ENCODE data around the gene ATP11C. TPM values are rescaled to one million over a fixed set of nuclear protein-coding genes. Genes with fewer than 3 reads are reported as not detected.

Gene ATP11C
- polyA plus RNA-seq, 2 of the 4 experiments (the other 2 are of a cell fraction): 16.4 to 34.3 TPM

DNA sequence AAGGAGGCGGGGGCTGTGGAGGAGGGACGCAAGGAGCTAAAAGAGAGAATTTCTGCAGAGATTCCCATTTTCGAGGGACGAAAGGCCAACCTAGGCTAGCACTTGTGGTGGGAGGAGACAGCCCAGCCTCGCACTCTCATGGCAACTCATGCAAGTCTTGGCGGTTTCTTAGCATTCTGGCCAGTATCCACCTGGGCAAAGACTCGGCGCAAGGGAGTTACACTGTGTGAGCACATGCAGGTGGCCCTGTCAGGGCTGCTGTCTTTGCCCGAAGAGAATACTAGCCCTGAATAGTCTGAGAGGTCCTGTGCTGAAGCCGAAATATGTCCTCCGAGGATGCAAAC, 240.4 kb downstream of the ATP11C start:
- Histone ChIP-seq H3K4me1 (no peaks in the 10 kb centered on the region), H3K4me3 (peak overlapping the region; percentile 42), H3K4me2 (peak overlapping the region; percentile 88), H3K27ac (no peak overlapping the region), H3K9me3 (no peaks in the 10 kb centered on the region)
- TF ChIP-seq RFX5 (IDR thresholded peaks at IDR 0.05) (no peak), FOSB (CRISPR knock-in tag; IDR thresholded peaks at IDR 0.05) (no peak), GATA3 (IDR thresholded peaks at IDR 0.05; ENCODE audit: borderline replicate concordance) (no peak), RAD21 (conservative IDR thresholded peaks at IDR 0.05 in 1 of 2, IDR thresholded peaks at IDR 0.05 in 1 of 2) (no peak), POLR2A (IDR thresholded peaks at IDR 0.05; ENCODE audit: low read length) (no peak), EHMT2 (IDR thresholded peaks at IDR 0.05; ENCODE audit: low read depth) (no peak), CEBPB (IDR thresholded peaks at IDR 0.05) (no peak), RCOR1 (IDR thresholded peaks at IDR 0.05; ENCODE audit: low read depth, low read length) (no peak), EP300 (IDR thresholded peaks at IDR 0.05) (no peak), PHF8 (IDR thresholded peaks at IDR 0.05; ENCODE audit: borderline replicate concordance, low read depth) (no peak), ZFP36 (IDR thresholded peaks at IDR 0.05; ENCODE audit: borderline replicate concordance, partially characterized antibody) (no peak)
- TF ChIP-seq, protein P1, sequence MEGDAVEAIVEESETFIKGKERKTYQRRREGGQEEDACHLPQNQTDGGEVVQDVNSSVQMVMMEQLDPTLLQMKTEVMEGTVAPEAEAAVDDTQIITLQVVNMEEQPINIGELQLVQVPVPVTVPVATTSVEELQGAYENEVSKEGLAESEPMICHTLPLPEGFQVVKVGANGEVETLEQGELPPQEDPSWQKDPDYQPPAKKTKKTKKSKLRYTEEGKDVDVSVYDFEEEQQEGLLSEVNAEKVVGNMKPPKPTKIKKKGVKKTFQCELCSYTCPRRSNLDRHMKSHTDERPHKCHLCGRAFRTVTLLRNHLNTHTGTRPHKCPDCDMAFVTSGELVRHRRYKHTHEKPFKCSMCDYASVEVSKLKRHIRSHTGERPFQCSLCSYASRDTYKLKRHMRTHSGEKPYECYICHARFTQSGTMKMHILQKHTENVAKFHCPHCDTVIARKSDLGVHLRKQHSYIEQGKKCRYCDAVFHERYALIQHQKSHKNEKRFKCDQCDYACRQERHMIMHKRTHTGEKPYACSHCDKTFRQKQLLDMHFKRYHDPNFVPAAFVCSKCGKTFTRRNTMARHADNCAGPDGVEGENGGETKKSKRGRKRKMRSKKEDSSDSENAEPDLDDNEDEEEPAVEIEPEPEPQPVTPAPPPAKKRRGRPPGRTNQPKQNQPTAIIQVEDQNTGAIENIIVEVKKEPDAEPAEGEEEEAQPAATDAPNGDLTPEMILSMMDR (IDR thresholded peaks at IDR 0.05): no peak
- TF ChIP-seq, protein P2, sequence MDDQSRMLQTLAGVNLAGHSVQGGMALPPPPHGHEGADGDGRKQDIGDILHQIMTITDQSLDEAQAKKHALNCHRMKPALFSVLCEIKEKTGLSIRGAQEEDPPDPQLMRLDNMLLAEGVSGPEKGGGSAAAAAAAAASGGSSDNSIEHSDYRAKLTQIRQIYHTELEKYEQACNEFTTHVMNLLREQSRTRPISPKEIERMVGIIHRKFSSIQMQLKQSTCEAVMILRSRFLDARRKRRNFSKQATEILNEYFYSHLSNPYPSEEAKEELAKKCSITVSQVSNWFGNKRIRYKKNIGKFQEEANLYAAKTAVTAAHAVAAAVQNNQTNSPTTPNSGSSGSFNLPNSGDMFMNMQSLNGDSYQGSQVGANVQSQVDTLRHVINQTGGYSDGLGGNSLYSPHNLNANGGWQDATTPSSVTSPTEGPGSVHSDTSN (IDR thresholded peaks at IDR 0.05): no peak
- TF ChIP-seq, protein P3, sequence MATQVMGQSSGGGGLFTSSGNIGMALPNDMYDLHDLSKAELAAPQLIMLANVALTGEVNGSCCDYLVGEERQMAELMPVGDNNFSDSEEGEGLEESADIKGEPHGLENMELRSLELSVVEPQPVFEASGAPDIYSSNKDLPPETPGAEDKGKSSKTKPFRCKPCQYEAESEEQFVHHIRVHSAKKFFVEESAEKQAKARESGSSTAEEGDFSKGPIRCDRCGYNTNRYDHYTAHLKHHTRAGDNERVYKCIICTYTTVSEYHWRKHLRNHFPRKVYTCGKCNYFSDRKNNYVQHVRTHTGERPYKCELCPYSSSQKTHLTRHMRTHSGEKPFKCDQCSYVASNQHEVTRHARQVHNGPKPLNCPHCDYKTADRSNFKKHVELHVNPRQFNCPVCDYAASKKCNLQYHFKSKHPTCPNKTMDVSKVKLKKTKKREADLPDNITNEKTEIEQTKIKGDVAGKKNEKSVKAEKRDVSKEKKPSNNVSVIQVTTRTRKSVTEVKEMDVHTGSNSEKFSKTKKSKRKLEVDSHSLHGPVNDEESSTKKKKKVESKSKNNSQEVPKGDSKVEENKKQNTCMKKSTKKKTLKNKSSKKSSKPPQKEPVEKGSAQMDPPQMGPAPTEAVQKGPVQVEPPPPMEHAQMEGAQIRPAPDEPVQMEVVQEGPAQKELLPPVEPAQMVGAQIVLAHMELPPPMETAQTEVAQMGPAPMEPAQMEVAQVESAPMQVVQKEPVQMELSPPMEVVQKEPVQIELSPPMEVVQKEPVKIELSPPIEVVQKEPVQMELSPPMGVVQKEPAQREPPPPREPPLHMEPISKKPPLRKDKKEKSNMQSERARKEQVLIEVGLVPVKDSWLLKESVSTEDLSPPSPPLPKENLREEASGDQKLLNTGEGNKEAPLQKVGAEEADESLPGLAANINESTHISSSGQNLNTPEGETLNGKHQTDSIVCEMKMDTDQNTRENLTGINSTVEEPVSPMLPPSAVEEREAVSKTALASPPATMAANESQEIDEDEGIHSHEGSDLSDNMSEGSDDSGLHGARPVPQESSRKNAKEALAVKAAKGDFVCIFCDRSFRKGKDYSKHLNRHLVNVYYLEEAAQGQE (IDR thresholded peaks at IDR 0.05): no peak
- TF ChIP-seq, protein P4, sequence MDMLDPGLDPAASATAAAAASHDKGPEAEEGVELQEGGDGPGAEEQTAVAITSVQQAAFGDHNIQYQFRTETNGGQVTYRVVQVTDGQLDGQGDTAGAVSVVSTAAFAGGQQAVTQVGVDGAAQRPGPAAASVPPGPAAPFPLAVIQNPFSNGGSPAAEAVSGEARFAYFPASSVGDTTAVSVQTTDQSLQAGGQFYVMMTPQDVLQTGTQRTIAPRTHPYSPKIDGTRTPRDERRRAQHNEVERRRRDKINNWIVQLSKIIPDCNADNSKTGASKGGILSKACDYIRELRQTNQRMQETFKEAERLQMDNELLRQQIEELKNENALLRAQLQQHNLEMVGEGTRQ (IDR thresholded peaks at IDR 0.05): no peak
- ChIA-PET POLR2A (no interaction called here), CTCF (no interaction called here)
- FAIRE-seq (no peak), DNase-seq (ENCODE audit: low read depth in 1 of 2, low spot score in 1 of 2) (no peak), ATAC-seq (peak; percentile 37 to 38; a peak in 3 of 6 replicates)
- WGBS (ENCODE audit: missing lambda C conversion rate): 61% methylated on average over 11 of the region's 11 CpGs

DNA sequence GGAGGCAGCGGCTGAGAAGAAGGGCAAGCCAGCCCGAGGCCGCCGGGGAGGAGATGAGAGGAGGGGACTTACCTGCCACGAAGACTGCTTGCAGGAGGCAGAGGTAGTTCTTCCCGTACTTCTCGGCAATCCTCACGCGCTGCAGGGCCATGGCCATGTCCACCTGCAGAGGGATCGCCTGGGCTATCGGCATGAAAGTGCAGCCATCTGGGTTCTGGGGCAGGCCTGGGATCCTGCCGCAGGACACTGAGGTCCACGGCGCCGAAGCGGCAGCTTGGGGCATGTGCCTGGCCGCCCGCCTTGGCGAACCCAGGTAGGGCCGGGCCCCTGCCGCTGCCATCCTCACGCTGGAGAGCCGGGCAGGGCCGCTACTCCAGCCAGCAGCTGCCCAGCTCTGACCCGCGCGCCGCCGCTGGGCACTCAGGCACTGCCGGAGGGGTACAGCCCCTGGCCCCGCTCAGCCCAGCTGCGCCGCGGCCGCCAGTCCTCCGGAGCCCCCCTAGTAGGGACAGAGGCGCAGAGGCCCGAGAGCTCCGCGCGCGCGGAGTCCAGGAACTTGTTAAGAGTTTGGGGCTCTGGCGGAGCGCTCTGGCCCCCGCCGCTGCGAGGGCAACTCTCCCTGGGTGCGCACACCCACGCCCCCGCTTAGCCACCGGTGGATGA, 240.9 kb downstream of the ATP11C start:
- 5% methylated on average over 12 of the region's 52 CpGs for WGBS (ENCODE audit: missing lambda C conversion rate)
- Histone ChIP-seq H3K27ac (peak overlapping the region in 1 of 2 experiments; percentile 38; a peak in 1 of 6 replicates), H3K4me3 (peak overlapping the region; percentile 42), H3K4me1 (no peaks in the 10 kb centered on the region), H3K9me3 (no peaks in the 10 kb centered on the region), H3K4me2 (peak overlapping the region; percentile 88)
- DNase-seq (ENCODE audit: low read depth in 1 of 2, low spot score in 1 of 2) (peak in 1 of 2 experiments; percentile 8), ATAC-seq (peak; percentile 77 to 87), FAIRE-seq (no peak)
- CTCF ChIA-PET: no interaction called here
- POLR2A ChIA-PET: no interaction called here
- TF ChIP-seq RCOR1 (IDR thresholded peaks at IDR 0.05; ENCODE audit: low read depth, low read length): no peak
- no peak for TF ChIP-seq EP300 (IDR thresholded peaks at IDR 0.05)
- no peak for TF ChIP-seq NPAS2 (CRISPR knock-in tag; IDR thresholded peaks at IDR 0.05; ENCODE audit: borderline replicate concordance)
- TF ChIP-seq, protein P5, sequence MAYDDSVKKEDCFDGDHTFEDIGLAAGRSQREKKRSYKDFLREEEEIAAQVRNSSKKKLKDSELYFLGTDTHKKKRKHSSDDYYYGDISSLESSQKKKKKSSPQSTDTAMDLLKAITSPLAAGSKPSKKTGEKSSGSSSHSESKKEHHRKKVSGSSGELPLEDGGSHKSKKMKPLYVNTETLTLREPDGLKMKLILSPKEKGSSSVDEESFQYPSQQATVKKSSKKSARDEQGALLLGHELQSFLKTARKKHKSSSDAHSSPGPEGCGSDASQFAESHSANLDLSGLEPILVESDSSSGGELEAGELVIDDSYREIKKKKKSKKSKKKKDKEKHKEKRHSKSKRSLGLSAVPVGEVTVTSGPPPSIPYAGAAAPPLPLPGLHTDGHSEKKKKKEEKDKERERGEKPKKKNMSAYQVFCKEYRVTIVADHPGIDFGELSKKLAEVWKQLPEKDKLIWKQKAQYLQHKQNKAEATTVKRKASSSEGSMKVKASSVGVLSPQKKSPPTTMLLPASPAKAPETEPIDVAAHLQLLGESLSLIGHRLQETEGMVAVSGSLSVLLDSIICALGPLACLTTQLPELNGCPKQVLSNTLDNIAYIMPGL (CRISPR knock-in tag; IDR thresholded peaks at IDR 0.05; ENCODE audit: borderline replicate concordance): no peak
- TF ChIP-seq FOSL2 (IDR thresholded peaks at IDR 0.05): no peak
- TF ChIP-seq FOSL2 (CRISPR knock-in tag; IDR thresholded peaks at IDR 0.05): no peak
- TF ChIP-seq RFX5 (IDR thresholded peaks at IDR 0.05): no peak
- no peak for TF ChIP-seq ZSCAN20 (CRISPR knock-in tag; IDR thresholded peaks at IDR 0.05)
- TF ChIP-seq MYC (IDR thresholded peaks at IDR 0.05; ENCODE audit: borderline replicate concordance, low read length): no peak
- no peak for TF ChIP-seq FOSB (CRISPR knock-in tag; IDR thresholded peaks at IDR 0.05)
- no peak for TF ChIP-seq CHD2 (IDR thresholded peaks at IDR 0.05; ENCODE audit: low read length, partially characterized antibody)
- TF ChIP-seq, protein P6, sequence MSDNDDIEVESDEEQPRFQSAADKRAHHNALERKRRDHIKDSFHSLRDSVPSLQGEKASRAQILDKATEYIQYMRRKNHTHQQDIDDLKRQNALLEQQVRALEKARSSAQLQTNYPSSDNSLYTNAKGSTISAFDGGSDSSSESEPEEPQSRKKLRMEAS (IDR thresholded peaks at IDR 0.05): no peak
- TF ChIP-seq, protein P7, sequence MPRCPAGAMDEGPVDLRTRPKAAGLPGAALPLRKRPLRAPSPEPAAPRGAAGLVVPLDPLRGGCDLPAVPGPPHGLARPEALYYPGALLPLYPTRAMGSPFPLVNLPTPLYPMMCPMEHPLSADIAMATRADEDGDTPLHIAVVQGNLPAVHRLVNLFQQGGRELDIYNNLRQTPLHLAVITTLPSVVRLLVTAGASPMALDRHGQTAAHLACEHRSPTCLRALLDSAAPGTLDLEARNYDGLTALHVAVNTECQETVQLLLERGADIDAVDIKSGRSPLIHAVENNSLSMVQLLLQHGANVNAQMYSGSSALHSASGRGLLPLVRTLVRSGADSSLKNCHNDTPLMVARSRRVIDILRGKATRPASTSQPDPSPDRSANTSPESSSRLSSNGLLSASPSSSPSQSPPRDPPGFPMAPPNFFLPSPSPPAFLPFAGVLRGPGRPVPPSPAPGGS (IDR thresholded peaks at IDR 0.05): no peak
